HepG2 (cell line): ENCODE measurements around the gene RGS14. TPM values are rescaled to one million over a fixed set of nuclear protein-coding genes. Genes with fewer than 3 reads are reported as not detected.

ENCODE experiments used
- CEBPG ChIP-seq: IDR thresholded peaks from 2 replicates; pipeline ENCODE4 v1.6.1; 2016
- DNMT3B ChIP-seq: conservative IDR thresholded peaks from 2 replicates; pipeline ENCODE4 v1.6.1; 2016; ENCODE audit warnings: missing biosample characterization, control low read depth
- ERF ChIP-seq: IDR thresholded peaks from 2 replicates; pipeline ENCODE4 v1.6.1; 2018; ENCODE audit warnings: missing biosample characterization, missing genetic modification reagents
- ETV6 ChIP-seq: sonication (generic); formaldehyde crosslinking; conservative IDR thresholded peaks from 2 replicates; pipeline ENCODE4 v1.4.0; 2020; ENCODE audit warnings: missing genetic modification reagents
- FOSL2 ChIP-seq: sonication (generic); formaldehyde crosslinking; IDR thresholded peaks from 2 replicates; pipeline ENCODE4 v1.4.0; 2020; ENCODE audit warnings: missing genetic modification reagents
- FOXP1 ChIP-seq, 2 experiments: fragments of 450-650 bp in 1 of 2; IDR thresholded peaks; 2 replicates each; pipeline ENCODE4 v1.6.1; 2017 to 2018; ENCODE audit warnings: antibody characterized with exemption in 1 of 2
- HMGA1 ChIP-seq: sonication (generic); formaldehyde crosslinking; conservative IDR thresholded peaks from 2 replicates; pipeline ENCODE4 v1.4.0; 2020; ENCODE audit warnings: missing genetic modification reagents
- HOXD1 ChIP-seq: sonication (generic); formaldehyde crosslinking; IDR thresholded peaks from 2 replicates; pipeline ENCODE4 v1.5.0; 2020; ENCODE audit warnings: missing genetic modification reagents
- MXI1 ChIP-seq: IDR thresholded peaks from 3 replicates; pipeline ENCODE4 v1.6.1; 2012; ENCODE audit warnings: low read depth, low read length, inconsistent platforms, borderline replicate concordance
- MYC ChIP-seq: sonication (generic); formaldehyde crosslinking; IDR thresholded peaks from 2 replicates; pipeline ENCODE4 v1.9.0; 2021; ENCODE audit warnings: missing genetic modification reagents, borderline replicate concordance
- NFYB ChIP-seq: sonication (generic); formaldehyde crosslinking; IDR thresholded peaks from 2 replicates; pipeline ENCODE4 v1.4.0; 2020; ENCODE audit warnings: missing genetic modification reagents
- NONO ChIP-seq, 2 experiments: fragments of 450-650 bp in 1 of 2; sonication (generic) in 1 of 2; formaldehyde crosslinking in 1 of 2; IDR thresholded peaks in 1 of 2; conservative IDR thresholded peaks in 1 of 2; 2 replicates each; pipeline versions ENCODE4 v1.6.1 to v1.8.0; 2017 to 2022; ENCODE audit warnings: mild to moderate bottlenecking in 1 of 2, missing genetic modification reagents in 1 of 2, moderate library complexity in 1 of 2
- NR2F6 ChIP-seq, 2 experiments: IDR thresholded peaks; 2 replicates each; pipeline ENCODE4 v1.6.1; 2016; ENCODE audit warnings: antibody characterized with exemption in 1 of 2, mild to moderate bottlenecking in 1 of 2
- PLRG1 ChIP-seq: fragments of 450-650 bp; conservative IDR thresholded peaks from 2 replicates; pipeline ENCODE4 v1.6.1; 2016
- POLR2AphosphoS2 ChIP-seq: IDR thresholded peaks from 2 replicates; pipeline ENCODE4 v1.6.1; 2011; ENCODE audit warnings: low read depth, low read length, improper control_type of control experiment
- RXRB ChIP-seq: IDR thresholded peaks from 2 replicates; pipeline ENCODE4 v1.6.1; 2016; ENCODE audit warnings: borderline replicate concordance, missing genetic modification reagents, missing compliant biosample characterization
- SMC3 ChIP-seq: IDR thresholded peaks from 2 replicates; pipeline ENCODE4 v1.6.1; 2011; ENCODE audit warnings: low read length, improper control_type of control experiment
- STAG1 ChIP-seq: sonication (generic); formaldehyde crosslinking; IDR thresholded peaks from 2 replicates; pipeline ENCODE4 v1.4.0; 2020; ENCODE audit warnings: missing genetic modification reagents
- SUZ12 ChIP-seq: fragments of 150-350 bp; IDR thresholded peaks from 2 replicates; pipeline ENCODE4 v1.6.1; 2014; ENCODE audit warnings: low read depth, low read length
- TAF15 ChIP-seq: fragments of 200-400 bp; formaldehyde crosslinking; IDR thresholded peaks from one replicate; pipeline ENCODE4 v1.6.1; 2018; ENCODE audit warnings: mild to moderate bottlenecking, low read depth, low read length; ENCODE audit not compliant: poor library complexity, severe bottlenecking
- ZKSCAN1 ChIP-seq: fragments of 150-350 bp; IDR thresholded peaks from 2 replicates; pipeline ENCODE4 v1.6.1; 2014; ENCODE audit warnings: low read length
- ZNF431 ChIP-seq: sonication (generic); formaldehyde crosslinking; IDR thresholded peaks from 2 replicates; pipeline ENCODE4 v1.9.0; 2022; ENCODE audit warnings: missing genetic modification reagents, low read depth, mild to moderate bottlenecking, borderline replicate concordance
- ZNF501 ChIP-seq: sonication (generic); formaldehyde crosslinking; IDR thresholded peaks from 2 replicates; pipeline ENCODE4 v1.5.1; 2020; ENCODE audit warnings: mild to moderate bottlenecking, moderate library complexity, missing genetic modification reagents
- ZNF788 ChIP-seq: sonication (generic); formaldehyde crosslinking; IDR thresholded peaks from 2 replicates; pipeline ENCODE4 v1.5.0; 2020; ENCODE audit warnings: mild to moderate bottlenecking, missing genetic modification reagents, borderline replicate concordance
- polyA plus RNA-seq, 8 experiments: library from polyadenylated mRNA; depleted of rRNA in 3 of 8; stranded (reverse) in 7 of 8; unstranded in 1 of 8; fragments of >200 nt; fragmentation: Illumina TruSeq in 4 of 8; extraction: Trizol in 4 of 8; gene quantifications; 2 replicates each; pipeline versions ENCODE4 v1.2.1 to v1.2.3, GENCODE V29; 2011 to 2016; ENCODE audit warnings: low read depth in 4 of 8, missing spikeins in 1 of 8, mixed read lengths in 1 of 8; ENCODE audit not compliant: insufficient read depth in 1 of 8
- total RNA-seq, 5 experiments: library from RNA; depleted of rRNA; stranded (reverse); fragments of >200 nt; fragmentation: Illumina TruSeq; extraction: Trizol; gene quantifications; 2 replicates each; pipeline ENCODE4 v1.2.3, GENCODE V29; 2016; ENCODE audit warnings: low read depth in 1 of 5
- TF ChIP-seq, protein P1 (sequence below): IDR thresholded peaks from 2 replicates; pipeline ENCODE4 v1.6.1; 2016; ENCODE audit warnings: missing genetic modification reagents, missing compliant biosample characterization
- TF ChIP-seq, protein P2 (sequence below): sonication (generic); formaldehyde crosslinking; IDR thresholded peaks from 2 replicates; pipeline ENCODE4 v1.4.0; 2020; ENCODE audit warnings: missing genetic modification reagents

Gene RGS14
- total and polyA plus RNA-seq, 2 of the 13 experiments (the other 11 are each of a cell fraction or from before 2014, with no cell fraction given): 11.1 to 17.2 TPM

GRCh38 chr5:177317959-177318377 lies 39.8 kb upstream of the RGS14 start (continued):
- no peak for TF ChIP-seq ZNF431
- no peak for TF ChIP-seq SUZ12
- TF ChIP-seq DNMT3B (CRISPR knock-in tag): no peak
- no peak for TF ChIP-seq FOXP1 (IDR thresholded peaks at IDR 0.05)
- no peak for TF ChIP-seq FOXP1 (CRISPR knock-in tag; IDR thresholded peaks at IDR 0.05)
- TF ChIP-seq ERF (CRISPR knock-in tag): 0 out of 2 replicates have a peak, but pooled peaks have one; percentile 38
- peak; percentile 23; the same call in 1 of the 2 replicates for TF ChIP-seq ZNF788
- TF ChIP-seq, protein P1, sequence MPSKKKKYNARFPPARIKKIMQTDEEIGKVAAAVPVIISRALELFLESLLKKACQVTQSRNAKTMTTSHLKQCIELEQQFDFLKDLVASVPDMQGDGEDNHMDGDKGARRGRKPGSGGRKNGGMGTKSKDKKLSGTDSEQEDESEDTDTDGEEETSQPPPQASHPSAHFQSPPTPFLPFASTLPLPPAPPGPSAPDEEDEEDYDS: no peak
- TF ChIP-seq FOSL2 (CRISPR knock-in tag): peak; percentile 33; the same call in 1 of the 2 replicates
- no peak for TF ChIP-seq POLR2AphosphoS2
- no peak for TF ChIP-seq TAF15
- TF ChIP-seq, protein P2, sequence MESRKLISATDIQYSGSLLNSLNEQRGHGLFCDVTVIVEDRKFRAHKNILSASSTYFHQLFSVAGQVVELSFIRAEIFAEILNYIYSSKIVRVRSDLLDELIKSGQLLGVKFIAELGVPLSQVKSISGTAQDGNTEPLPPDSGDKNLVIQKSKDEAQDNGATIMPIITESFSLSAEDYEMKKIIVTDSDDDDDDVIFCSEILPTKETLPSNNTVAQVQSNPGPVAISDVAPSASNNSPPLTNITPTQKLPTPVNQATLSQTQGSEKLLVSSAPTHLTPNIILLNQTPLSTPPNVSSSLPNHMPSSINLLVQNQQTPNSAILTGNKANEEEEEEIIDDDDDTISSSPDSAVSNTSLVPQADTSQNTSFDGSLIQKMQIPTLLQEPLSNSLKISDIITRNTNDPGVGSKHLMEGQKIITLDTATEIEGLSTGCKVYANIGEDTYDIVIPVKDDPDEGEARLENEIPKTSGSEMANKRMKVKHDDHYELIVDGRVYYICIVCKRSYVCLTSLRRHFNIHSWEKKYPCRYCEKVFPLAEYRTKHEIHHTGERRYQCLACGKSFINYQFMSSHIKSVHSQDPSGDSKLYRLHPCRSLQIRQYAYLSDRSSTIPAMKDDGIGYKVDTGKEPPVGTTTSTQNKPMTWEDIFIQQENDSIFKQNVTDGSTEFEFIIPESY (CRISPR knock-in tag): peak; percentile 42; the same call in 1 of the 2 replicates
- TF ChIP-seq HMGA1 (CRISPR knock-in tag): no peak
- TF ChIP-seq MYC (CRISPR knock-in tag): no peak
- peak; percentile 92 for TF ChIP-seq SMC3
- no peak for TF ChIP-seq NONO (IDR thresholded peaks at IDR 0.05)
- TF ChIP-seq NONO (CRISPR knock-in tag; conservative IDR thresholded peaks at IDR 0.05): no peak
- TF ChIP-seq PLRG1: no peak
- TF ChIP-seq RXRB (CRISPR knock-in tag): peak; percentile 21; the same call in 1 of the 2 replicates
- no peak for TF ChIP-seq NR2F6 (IDR thresholded peaks at IDR 0.05)
- TF ChIP-seq NR2F6 (CRISPR knock-in tag; IDR thresholded peaks at IDR 0.05): peak; percentile 6; the same call in 1 of the 2 replicates
- no peak for TF ChIP-seq HOXD1 (CRISPR knock-in tag)
- TF ChIP-seq NFYB (CRISPR knock-in tag): no peak
- no peak for TF ChIP-seq ETV6 (CRISPR knock-in tag)
- 0 out of 3 replicates have a peak, but pooled peaks have one; percentile 29 for TF ChIP-seq MXI1
- 0 out of 2 replicates have a peak, but pooled peaks have one; percentile 14 for TF ChIP-seq ZNF501 (CRISPR knock-in tag)
- no peak for TF ChIP-seq ZKSCAN1
- TF ChIP-seq CEBPG (CRISPR knock-in tag): peak; percentile 81
- peak; percentile 86 for TF ChIP-seq STAG1 (CRISPR knock-in tag)
